ENCODE data around the gene CWC27.
"Not testable (repeated sequence)": the region's sequence is repeated elsewhere in the genome, so short reads cannot be mapped to it uniquely, and the experiment has no call there.

The CWC27 gene

GRCh38 chr5:64853777-64854176 is 85.0 kb downstream of the CWC27 start:
- no peak for DNase-seq

DNA sequence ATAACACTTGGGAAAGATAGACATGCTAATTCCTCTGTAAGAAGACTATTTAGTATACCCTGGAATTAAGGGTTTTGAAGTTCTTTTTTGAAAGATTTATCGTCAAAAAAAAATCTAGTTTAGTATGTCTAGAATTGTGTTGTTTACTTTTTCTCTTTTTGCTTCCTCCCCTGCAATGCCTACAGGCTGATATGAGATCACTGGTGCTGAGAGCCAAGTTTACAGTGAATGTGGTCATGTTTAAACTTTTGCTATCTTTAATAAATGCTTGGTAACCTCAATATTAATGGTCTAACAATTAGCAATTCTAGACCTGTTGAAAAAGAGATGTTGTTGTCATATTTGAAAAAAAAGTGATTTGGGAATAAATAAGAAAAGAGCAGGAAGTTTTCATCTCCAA is 86.1 kb downstream of the CWC27 start:
- no peak for DNase-seq

GRCh38 chr5:64859881-64860280 is 91.2 kb downstream of the CWC27 start:
- DNase-seq = no peak

GRCh38 chr5:64861281-64861680 is 92.6 kb downstream of the CWC27 start:
- no peak for DNase-seq

DNA sequence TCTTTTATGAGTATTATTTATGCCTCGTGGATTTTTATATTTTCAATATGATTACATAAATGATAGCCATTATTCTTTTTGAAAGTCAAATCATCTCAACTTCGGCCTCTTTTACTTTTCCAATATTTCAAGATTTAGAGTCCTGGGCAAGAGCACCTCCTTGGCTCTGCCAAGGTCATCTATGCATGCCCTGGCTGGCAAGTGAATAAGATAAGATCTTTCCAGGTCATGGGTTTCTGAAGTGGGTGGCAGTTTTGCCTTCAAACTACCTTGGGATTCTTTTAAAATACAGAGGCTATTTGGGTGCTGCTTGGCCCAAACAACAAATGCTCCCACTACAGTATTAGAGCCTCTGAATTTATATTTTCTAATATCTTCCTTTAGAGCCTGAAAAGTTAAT is 95.4 kb downstream of the CWC27 start:
- no peak for DNase-seq

DNA sequence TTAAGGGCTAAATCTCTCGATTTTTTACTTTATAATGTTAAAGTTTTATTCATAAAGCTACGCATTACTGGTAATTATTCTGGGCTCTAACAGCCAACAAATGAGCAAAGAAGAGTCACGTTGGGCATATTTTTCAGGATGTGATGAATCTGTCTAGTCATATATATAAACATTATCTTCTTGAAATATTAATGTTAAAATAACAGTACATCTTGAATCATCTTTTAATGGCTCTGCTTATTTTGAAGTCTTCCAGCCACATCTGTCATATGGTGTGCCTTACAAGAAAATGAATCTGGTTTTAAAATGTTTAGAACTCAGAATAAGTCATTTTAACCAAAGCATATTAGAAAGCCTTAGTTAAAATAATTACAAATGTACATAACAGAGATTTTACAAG is 96.9 kb downstream of the CWC27 start:
- DNase-seq = no peak

GRCh38 chr5:64869419-64869818 is 100.7 kb downstream of the CWC27 start:
- DNase-seq = no peak

DNA sequence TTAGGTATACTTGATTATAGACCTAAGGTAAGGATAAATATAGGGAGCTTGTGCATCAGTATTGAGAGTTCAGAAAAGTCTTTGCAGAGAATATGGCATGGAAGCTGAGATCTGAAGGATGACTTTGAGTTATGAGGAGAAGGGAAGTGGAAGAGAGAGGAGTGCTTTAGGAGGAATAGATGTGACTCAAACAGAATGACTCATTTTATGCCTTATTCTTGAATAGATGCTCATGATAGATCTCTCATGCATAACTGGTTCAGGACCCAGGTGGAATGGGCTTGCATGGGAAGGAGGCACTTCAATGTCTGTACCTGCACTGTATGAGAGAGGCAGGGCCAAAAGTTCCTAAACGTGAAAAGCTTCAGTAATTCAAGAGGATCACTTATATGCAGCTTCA is 103.3 kb downstream of the CWC27 start:
- no peak for DNase-seq

DNA sequence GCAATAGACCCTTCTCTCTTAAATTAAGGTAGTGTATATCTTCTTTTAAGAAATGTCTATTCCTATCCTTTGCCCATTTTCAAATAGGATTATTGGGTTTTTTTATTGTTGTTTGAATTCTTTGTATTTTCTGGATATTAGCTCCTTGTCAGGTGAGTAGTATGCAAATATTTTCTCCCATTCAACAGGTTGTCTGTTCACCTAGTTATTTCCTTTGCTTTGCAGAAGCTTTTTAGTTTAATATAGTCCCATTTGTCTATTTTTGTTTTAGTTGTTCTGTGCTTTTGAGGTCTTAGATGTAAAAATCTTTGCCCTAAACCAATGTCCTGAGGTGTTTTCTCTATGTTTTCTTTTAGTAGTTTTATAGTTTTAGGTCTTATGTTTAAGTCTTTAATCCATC is 104.7 kb downstream of the CWC27 start:
- no peak for DNase-seq

DNA sequence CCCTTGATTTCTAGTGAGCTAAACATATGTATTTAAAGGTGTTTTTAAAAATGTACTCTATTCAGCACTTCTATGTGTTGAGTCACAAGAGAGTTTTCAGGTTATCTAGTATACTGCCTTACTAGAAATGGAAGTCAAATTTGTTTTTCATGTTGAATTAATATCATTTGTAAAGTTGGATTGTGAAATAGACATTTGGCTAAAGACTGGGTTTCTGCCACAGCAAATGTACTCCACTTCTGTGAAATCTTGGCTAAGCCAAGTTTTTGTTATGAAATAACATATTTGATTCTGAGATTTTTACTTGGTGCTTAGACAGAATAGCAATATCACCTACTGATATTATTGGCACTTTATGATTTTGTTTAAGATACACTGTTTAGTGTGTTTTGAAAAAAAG is 106.0 kb downstream of the CWC27 start:
- no peak for DNase-seq

DNA sequence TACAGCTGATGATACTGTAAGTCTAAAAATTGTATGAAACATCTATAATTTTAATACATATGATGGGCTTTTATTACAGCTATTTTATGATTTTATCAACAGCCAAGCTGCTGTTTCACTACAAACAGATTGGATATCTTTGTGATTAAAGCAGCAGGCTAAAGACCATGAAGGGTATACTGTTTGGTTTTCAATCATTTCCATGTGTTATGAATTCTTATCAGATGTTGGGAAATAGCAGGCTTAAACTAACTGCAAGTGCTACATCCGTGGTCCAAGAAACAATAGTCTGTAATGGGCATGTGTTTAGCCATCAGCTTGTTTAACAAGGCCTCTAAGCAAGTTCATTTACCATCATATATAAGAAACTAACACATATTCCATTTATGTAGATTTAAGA is 107.5 kb downstream of the CWC27 start:
- no peak for DNase-seq

GRCh38 chr5:64880821-64881220 is 112.1 kb downstream of the CWC27 start:
- DNase-seq = no peak

GRCh38 chr5:64883912-64884311 is 115.2 kb downstream of the CWC27 start:
- no peak for DNase-seq

DNA sequence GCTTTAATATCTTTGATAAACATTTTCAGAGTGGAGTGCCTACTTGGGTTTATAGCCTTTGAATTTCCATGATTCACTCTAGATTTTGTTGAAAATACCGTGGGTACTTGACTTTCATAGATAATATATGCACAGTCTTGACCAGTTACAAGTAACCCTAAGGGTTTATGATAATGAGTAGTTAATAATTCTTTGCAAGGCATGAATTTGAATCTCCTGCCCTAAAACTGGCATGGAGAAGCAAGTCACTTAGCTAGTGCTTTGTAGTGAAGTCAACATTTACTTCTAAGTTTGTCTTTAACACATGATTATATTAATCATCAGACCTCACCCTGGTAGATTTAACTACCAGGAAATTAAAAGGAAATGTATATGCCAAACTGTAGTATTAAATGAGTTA is 115.8 kb downstream of the CWC27 start:
- no peak for DNase-seq

DNA sequence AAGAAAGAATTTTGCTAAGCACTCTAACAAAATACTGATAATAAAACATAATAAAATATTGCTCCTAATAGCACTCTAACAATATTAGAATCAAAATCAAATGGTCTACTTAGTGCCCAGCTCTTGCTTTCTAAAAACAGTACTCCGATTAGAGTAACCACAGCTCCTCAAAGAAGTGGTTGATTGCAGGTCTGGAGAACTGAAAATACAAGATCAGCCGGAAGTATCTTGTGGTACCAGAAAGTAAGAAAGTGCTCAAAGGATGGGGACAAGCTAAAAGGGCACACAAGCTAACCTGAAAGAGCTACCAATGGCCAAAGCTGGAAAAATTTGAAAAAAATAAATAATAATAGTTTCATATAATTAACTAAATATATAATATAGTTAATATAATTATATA is 119.2 kb downstream of the CWC27 start:
- DNase-seq = no peak

GRCh38 chr5:64895748-64896147 is 127.0 kb downstream of the CWC27 start:
- no peak for DNase-seq

DNA sequence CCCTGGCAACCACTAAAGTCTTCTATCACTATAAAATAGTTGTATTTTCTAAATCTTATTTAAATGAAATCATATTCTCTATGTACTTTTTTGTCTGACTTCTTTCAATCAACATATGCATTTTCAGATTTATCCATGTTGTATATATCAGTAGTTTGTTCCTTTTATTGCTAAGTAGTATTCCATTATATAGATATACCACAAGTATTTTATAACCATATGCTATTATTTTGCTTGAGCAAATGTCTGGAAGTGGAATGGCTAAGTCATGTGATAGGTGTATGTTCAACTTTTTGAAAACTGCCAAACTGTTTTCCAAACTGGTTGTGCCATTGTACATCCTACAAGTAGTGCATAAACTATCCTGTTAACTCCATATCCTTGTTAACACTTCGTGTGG is 131.1 kb downstream of the CWC27 start:
- no peak for DNase-seq

GRCh38 chr5:64900618-64901017 is 131.9 kb downstream of the CWC27 start:
- no peak for DNase-seq

DNA sequence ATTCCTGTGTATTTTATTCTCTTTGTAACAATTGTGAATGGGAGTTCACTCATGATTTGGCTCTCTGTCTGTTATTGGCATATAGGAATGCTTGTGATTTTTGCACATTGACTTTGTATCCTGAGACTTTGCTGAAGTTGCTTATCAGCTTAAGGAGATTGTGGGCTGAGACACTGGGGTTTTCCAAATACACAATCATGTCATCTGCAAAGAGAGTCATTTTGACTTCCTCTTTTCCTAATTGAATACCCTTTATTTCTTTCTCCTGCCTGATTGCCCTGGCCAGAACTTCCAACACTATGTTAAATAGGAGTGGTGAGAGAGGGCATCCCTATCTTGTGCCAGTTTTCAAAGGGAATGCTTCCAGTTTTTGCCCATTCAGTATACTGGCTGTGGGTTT is 138.7 kb downstream of the CWC27 start:
- not testable (repeated sequence) for DNase-seq

DNA sequence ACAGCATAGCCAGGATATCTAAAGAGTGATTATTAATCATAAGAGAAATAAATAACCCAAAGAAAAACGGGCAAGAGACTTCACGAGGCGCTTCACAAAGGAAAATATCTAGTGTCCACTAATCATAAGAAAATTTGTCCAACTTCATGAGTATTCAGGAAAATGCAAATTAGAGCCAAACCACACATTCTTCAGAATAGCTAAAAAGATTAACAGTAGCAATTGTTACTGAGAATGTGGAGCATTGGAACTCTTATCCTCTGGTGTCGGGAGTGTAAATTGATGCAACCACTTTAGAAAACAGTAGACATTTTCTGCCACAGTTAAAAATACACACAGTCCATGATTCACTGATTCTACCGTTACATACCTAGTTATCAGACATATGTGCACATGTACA is 145.7 kb downstream of the CWC27 start:
- DNase-seq = no peak

DNA sequence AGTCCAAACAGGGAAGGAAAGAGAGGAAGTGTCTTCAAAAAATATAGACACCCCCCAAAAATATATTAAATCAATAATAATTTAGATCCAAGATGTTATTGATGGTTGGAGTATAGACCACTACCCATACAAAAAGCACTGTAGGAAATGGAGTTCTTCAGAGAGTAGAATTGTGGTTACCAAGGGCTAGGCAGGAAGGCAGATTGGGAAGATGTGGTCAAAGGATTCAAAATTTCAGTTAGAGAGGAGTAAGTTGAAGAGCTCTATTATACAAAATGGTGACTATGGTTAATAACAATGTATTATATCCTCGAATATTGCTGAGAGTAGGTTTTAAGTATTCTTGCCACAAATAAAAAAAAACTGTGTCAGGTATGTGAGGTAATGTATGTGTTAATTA is 149.4 kb downstream of the CWC27 start:
- DNase-seq = no peak

DNA sequence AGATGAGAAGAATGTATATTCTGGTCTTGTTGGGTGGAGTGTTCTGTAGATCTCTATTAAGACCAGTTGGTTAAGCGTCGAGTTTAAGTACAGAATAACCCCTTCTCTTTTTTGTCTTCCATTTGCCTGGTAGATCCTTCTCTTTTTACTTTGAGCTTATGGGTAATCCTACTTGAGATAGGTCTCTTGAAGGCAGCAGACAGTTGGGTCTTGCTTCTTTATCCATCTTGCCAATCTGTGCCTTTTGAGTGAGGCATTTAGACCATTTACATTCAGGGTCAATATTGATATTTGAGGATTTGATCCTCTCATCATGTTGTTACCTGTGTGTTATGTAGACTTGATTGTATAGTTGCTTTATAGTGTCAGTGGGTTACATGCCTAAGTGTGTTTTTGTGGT is 152.7 kb downstream of the CWC27 start:
- no peak for DNase-seq

GRCh38 chr5:64923151-64923685 is 154.5 kb downstream of the CWC27 start:
- no peak for DNase-seq

DNA sequence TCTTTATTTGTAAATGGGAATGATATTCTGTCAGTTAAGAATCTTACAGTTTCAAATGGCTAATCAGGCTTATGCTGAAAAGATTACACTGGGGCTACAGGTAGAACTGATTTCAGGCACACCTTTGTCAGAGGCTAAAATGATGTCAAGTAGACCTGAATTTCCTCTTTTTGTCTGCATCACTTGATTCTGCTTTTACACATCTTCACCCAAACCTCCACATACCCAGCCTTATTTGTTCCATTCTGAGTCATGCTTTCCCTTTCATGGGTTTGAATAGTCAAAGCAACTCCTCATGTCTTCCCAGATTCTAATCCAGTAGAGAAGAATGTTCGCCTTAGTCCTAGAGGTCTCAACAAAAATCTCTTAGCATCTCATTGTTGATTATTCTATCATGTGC is 156.4 kb downstream of the CWC27 start:
- DNase-seq = no peak

DNA sequence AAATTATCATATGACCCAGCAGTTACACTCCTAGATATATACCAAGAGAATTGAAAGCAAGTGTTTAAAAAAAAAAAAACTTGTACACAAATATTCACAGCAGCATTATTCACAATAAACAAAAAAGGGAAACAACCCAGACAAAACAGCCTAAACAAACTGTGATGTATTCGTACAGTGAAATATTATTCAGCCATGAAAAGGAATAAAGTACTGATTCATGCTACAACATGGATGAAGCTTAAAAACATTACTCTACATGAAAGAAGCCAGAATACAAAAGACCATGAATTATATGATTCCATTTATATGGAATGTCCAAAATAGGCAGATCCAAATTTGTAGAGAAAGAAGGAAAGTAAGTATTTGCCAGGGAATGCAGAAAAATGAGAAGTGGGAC is 161.1 kb downstream of the CWC27 start:
- no peak for DNase-seq

Measured in stimulated activated naive CD4-positive, alpha-beta T cell (primary cell).